Right lung (tissue), 5 donors: ENCODE data around the gene KIAA2012. TPM values are rescaled to one million over a fixed set of nuclear protein-coding genes. Genes with fewer than 3 reads are reported as not detected.
"Not testable (repeated sequence)": the region's sequence is repeated elsewhere in the genome, so short reads cannot be mapped to it uniquely, and the experiment has no call there.

Experiments
- DNase-seq, 2 donors: peaks; one replicate each; pipeline ENCODE4 v3.0.0-alpha.2; 2013
- polyA plus RNA-seq, 5 donors: library from polyadenylated mRNA; unstranded; fragments of 120-200 nt; gene quantifications; one replicate each; pipeline versions ENCODE4 v1.2.1 to v1.2.3, GENCODE V29; 2013; ENCODE audit warnings: inconsistent platforms in 1 of 5, low replicate concordance in 1 of 5; ENCODE audit not compliant: insufficient read length in 5 of 5, insufficient read depth in 1 of 5

The KIAA2012 gene
- polyA plus RNA-seq, 5 donors, result 0.46 to 2.7 (median 1.5) TPM

GRCh38 chr2:202114291-202114690, 41.2 kb downstream of the KIAA2012 start:
- no peak for DNase-seq

- DNase-seq, result no peak
Measured at GRCh38 chr2:202114795-202115194, 41.7 kb downstream of the KIAA2012 start.

GRCh38 chr2:202115479-202115971, 42.5 kb downstream of the KIAA2012 start:
- DNase-seq, result no peak

GRCh38 chr2:202116691-202117090, 43.6 kb downstream of the KIAA2012 start:
- no peak for DNase-seq

GRCh38 chr2:202118168-202118567, 45.1 kb downstream of the KIAA2012 start:
- DNase-seq, result no peak

GRCh38 chr2:202120828-202121227, 47.8 kb downstream of the KIAA2012 start:
- no peak for DNase-seq

- no peak for DNase-seq
Measured at GRCh38 chr2:202121532-202122162, 48.6 kb downstream of the KIAA2012 start.

- no peak for DNase-seq
Measured at GRCh38 chr2:202122163-202122540, 49.1 kb downstream of the KIAA2012 start.

- DNase-seq, result no peak
Measured at GRCh38 chr2:202122980-202123720, 50.1 kb downstream of the KIAA2012 start.

- DNase-seq, result no peak
Measured at GRCh38 chr2:202124286-202124685, 51.2 kb downstream of the KIAA2012 start.

- peak in 1 of 2 donors; percentile 34 for DNase-seq
Measured at GRCh38 chr2:202127687-202128331, 54.8 kb downstream of the KIAA2012 start.

- DNase-seq, result peak in 1 of 2 donors; percentile 40
Measured at GRCh38 chr2:202129841-202130240, 56.8 kb downstream of the KIAA2012 start.

- no peak for DNase-seq
Measured at GRCh38 chr2:202133200-202133908, 60.3 kb downstream of the KIAA2012 start.

- DNase-seq, result no peak
Measured at GRCh38 chr2:202133909-202134265, 60.8 kb downstream of the KIAA2012 start.

GRCh38 chr2:202135091-202135874, 62.2 kb downstream of the KIAA2012 start:
- DNase-seq, result peak; percentile 91 to 94

- not testable (repeated sequence) for DNase-seq
Measured at GRCh38 chr2:202136039-202136438, 63.0 kb downstream of the KIAA2012 start.

- no peak for DNase-seq
Measured at GRCh38 chr2:202136526-202136925, 63.5 kb downstream of the KIAA2012 start.

GRCh38 chr2:202140522-202141252, 67.6 kb downstream of the KIAA2012 start:
- no peak for DNase-seq

- no peak for DNase-seq
Measured at GRCh38 chr2:202141329-202141947, 68.4 kb downstream of the KIAA2012 start.

GRCh38 chr2:202142540-202142939, 69.5 kb downstream of the KIAA2012 start:
- no peak for DNase-seq
